Esophagus muscularis mucosa (tissue), 3 donors: Measurements from ENCODE around the gene RABGGTA.

Experiments
- POLR2A ChIP-seq: fragments of 450-650 bp; IDR thresholded peaks from one replicate; pipeline ENCODE4 v1.6.1; 2017; ENCODE audit warnings: antibody characterized with exemption, moderate library complexity, mild to moderate bottlenecking, low read depth
- POLR2AphosphoS5 ChIP-seq, 2 donors: sonication (generic); formaldehyde crosslinking; IDR thresholded peaks; one replicate each; pipeline ENCODE4 v1.6.1; 2017; ENCODE audit warnings: antibody characterized with exemption in 2 of 2
- TF ChIP-seq, protein P1 (sequence below), 3 experiments: fragments of 200-600 bp in 2 of 3; fragments of 450-650 bp in 1 of 3; sonication (generic) in 2 of 3; IDR thresholded peaks; one replicate each; pipeline ENCODE4 v1.5.1; 2017 to 2019; ENCODE audit warnings: antibody characterized with exemption in 3 of 3, mild to moderate bottlenecking in 2 of 3, moderate library complexity in 1 of 3

DNA sequence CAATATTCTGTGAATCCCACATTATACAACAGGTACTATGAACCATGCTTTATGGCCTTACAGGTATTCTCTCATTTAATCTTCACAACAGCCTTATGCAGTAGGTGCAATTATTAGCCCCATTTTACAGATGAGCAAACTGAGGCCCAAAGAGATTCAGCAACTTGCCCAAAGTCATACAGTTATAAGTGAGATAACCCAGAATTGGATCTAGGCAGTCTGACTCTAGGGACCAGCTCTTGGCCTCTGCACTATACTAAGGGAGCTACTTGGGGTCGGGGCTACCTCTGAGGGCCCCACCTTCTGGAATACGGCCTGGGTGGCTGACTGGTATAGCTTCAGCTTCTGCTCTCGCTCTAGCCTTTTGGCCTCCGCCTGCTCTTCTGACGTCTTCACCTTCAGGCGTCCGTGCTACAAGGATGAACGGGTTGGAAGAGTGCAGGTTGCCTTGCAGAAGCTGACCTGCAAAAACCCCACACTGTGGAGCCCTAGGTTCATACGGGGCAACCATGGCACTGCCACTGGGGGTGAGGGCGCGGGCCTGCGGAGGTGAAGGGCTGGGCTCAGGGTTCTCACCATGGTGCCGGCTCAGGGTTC, 762 bp downstream of the RABGGTA start:
- no peak for TF ChIP-seq POLR2AphosphoS5 (IDR thresholded peaks at IDR 0.05)
- no peak for TF ChIP-seq POLR2A
- TF ChIP-seq, protein P1, sequence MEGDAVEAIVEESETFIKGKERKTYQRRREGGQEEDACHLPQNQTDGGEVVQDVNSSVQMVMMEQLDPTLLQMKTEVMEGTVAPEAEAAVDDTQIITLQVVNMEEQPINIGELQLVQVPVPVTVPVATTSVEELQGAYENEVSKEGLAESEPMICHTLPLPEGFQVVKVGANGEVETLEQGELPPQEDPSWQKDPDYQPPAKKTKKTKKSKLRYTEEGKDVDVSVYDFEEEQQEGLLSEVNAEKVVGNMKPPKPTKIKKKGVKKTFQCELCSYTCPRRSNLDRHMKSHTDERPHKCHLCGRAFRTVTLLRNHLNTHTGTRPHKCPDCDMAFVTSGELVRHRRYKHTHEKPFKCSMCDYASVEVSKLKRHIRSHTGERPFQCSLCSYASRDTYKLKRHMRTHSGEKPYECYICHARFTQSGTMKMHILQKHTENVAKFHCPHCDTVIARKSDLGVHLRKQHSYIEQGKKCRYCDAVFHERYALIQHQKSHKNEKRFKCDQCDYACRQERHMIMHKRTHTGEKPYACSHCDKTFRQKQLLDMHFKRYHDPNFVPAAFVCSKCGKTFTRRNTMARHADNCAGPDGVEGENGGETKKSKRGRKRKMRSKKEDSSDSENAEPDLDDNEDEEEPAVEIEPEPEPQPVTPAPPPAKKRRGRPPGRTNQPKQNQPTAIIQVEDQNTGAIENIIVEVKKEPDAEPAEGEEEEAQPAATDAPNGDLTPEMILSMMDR (IDR thresholded peaks at IDR 0.05), result no peak
